GM12892 (cell line): ENCODE data around the gene RTTN.

Experiments
- POLR2A ChIP-seq: IDR thresholded peaks from 2 replicates; pipeline ENCODE4 v1.6.1; 2011; ENCODE audit warnings: low read depth, low read length, control low read depth
- TAF1 ChIP-seq: IDR thresholded peaks from 2 replicates; pipeline ENCODE4 v1.6.1; 2011; ENCODE audit warnings: low read depth, mild to moderate bottlenecking, control low read depth, low read length, borderline replicate concordance

DNA sequence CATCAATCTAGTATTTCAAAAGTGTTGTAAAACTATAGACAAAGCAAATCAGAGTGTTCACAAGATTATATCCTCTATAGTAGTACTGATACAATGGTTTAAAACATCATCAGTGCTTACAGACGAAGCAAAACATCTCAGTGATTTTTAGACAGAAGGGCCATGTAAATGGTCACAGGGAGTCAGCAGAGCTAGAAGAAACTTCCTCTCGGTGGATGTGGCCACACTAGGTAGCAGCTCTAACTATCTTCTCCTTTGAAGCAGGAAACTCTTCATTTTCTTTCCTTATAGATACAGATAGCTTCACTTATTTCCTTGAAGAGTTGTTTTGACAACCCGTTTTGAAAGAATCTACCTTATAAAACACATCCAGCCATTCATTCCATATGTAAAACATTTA lies 177.4 kb downstream of the RTTN start:
- TF ChIP-seq TAF1 (no peak), POLR2A (no peak)
